HS-5 (cell line): Measurements from ENCODE around the gene MZT2A.
"Not testable (repeated sequence)": the region's sequence is repeated elsewhere in the genome, so short reads cannot be mapped to it uniquely, and the experiment has no call there.

ENCODE experiments used
- DNase-seq: peaks from one replicate; pipeline ENCODE4 v3.0.0-alpha.2; 2012; ENCODE audit warnings: low read depth

Gene MZT2A

GRCh38 chr2:131454914-131455313 lies 37.3 kb downstream of the MZT2A start:
- not testable (repeated sequence) for DNase-seq

- DNase-seq, result not testable (repeated sequence)
These were observed 40.8 kb downstream of the MZT2A start for GRCh38 chr2:131451265-131451949.

GRCh38 chr2:131447981-131448380 lies 44.2 kb downstream of the MZT2A start:
- DNase-seq, result not testable (repeated sequence)

GRCh38 chr2:131445896-131446295 lies 46.3 kb downstream of the MZT2A start:
- no peak for DNase-seq

- not testable (repeated sequence) for DNase-seq
These were observed 46.7 kb downstream of the MZT2A start for GRCh38 chr2:131445515-131445797.

GRCh38 chr2:131444736-131445514 lies 47.3 kb downstream of the MZT2A start:
- DNase-seq, result not testable (repeated sequence)

GRCh38 chr2:131440742-131441468 lies 51.3 kb downstream of the MZT2A start:
- not testable (repeated sequence) for DNase-seq
